Activated T-helper 1 cell treated with Interleukin-2 at 50 U/mL for 16 hours (primary cell): Measurements from ENCODE around the gene FH.

ENCODE experiments used
- DNase-seq: peaks from one replicate; pipeline ENCODE4 v3.0.0-alpha.2; 2020; ENCODE audit warnings: low read depth

The FH gene

GRCh38 chr1:241521718-241522117 lies 2.2 kb upstream of the FH start:
- no peak for DNase-seq

- DNase-seq: no peak
These were observed 518 bp upstream of the FH start for GRCh38 chr1:241520080-241520465.

GRCh38 chr1:241518476-241519307 lies 863 bp downstream of the FH start:
- DNase-seq: no peak

- DNase-seq: no peak
These were observed 6.2 kb downstream of the FH start for GRCh38 chr1:241513378-241513777.

GRCh38 chr1:241507189-241507863 lies 12.2 kb downstream of the FH start:
- no peak for DNase-seq

- no peak for DNase-seq
These were observed 16.1 kb downstream of the FH start for GRCh38 chr1:241503444-241503843.

- DNase-seq: no peak
These were observed 19.6 kb downstream of the FH start for GRCh38 chr1:241499910-241500309.

GRCh38 chr1:241495741-241496140 lies 23.8 kb downstream of the FH start:
- DNase-seq: no peak

- DNase-seq: no peak
These were observed 30.8 kb downstream of the FH start for GRCh38 chr1:241488739-241489138.

- DNase-seq: no peak
These were observed 34.0 kb downstream of the FH start for GRCh38 chr1:241485554-241485992.

- DNase-seq: no peak
These were observed 34.4 kb downstream of the FH start for GRCh38 chr1:241485145-241485544.

- DNase-seq: no peak
These were observed 36.7 kb downstream of the FH start for GRCh38 chr1:241482761-241483250.

- DNase-seq: no peak
These were observed 40.3 kb downstream of the FH start for GRCh38 chr1:241479294-241479693.

GRCh38 chr1:241475671-241476070 lies 43.9 kb downstream of the FH start:
- no peak for DNase-seq

GRCh38 chr1:241473026-241473425 lies 46.5 kb downstream of the FH start:
- no peak for DNase-seq

GRCh38 chr1:241470908-241471590 lies 48.5 kb downstream of the FH start:
- no peak for DNase-seq

GRCh38 chr1:241470361-241470760 lies 49.2 kb downstream of the FH start:
- DNase-seq: no peak

GRCh38 chr1:241465673-241466072 lies 53.9 kb downstream of the FH start:
- DNase-seq: no peak

GRCh38 chr1:241464985-241465384 lies 54.6 kb downstream of the FH start:
- DNase-seq: no peak

GRCh38 chr1:241462391-241462790 lies 57.2 kb downstream of the FH start:
- DNase-seq: no peak

GRCh38 chr1:241460098-241460873 lies 59.3 kb downstream of the FH start:
- DNase-seq: no peak

GRCh38 chr1:241459186-241459802 lies 60.3 kb downstream of the FH start:
- no peak for DNase-seq
